ENCODE results near the gene YPEL4. TPM values are rescaled to one million over a fixed set of nuclear protein-coding genes. Genes with fewer than 3 reads are reported as not detected.

YPEL4 gene
- total RNA-seq, 1 donor from 2014 or later, result 0.48 TPM

GRCh38 chr11:57624864-57625263 is 24.8 kb downstream of the YPEL4 start:
- Mint-ChIP-seq H3K27me3 (no peaks in the 10 kb centered on the region), H3K4me3 (no peak overlapping the region), H3K27ac (no peak overlapping the region), H3K9me3 (peaks cover 4% of the 10 kb centered on the region), H3K36me3 (peaks cover 6% of the 10 kb centered on the region), H3K4me1 (ENCODE audit: unreplicated experiment) (peaks cover 18% of the 10 kb centered on the region)
- TF ChIP-seq, protein P1, sequence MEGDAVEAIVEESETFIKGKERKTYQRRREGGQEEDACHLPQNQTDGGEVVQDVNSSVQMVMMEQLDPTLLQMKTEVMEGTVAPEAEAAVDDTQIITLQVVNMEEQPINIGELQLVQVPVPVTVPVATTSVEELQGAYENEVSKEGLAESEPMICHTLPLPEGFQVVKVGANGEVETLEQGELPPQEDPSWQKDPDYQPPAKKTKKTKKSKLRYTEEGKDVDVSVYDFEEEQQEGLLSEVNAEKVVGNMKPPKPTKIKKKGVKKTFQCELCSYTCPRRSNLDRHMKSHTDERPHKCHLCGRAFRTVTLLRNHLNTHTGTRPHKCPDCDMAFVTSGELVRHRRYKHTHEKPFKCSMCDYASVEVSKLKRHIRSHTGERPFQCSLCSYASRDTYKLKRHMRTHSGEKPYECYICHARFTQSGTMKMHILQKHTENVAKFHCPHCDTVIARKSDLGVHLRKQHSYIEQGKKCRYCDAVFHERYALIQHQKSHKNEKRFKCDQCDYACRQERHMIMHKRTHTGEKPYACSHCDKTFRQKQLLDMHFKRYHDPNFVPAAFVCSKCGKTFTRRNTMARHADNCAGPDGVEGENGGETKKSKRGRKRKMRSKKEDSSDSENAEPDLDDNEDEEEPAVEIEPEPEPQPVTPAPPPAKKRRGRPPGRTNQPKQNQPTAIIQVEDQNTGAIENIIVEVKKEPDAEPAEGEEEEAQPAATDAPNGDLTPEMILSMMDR (conservative IDR thresholded peaks at IDR 0.05), result no peak
- no peak for DNase-seq (ENCODE audit: extremely low spot score, unreplicated experiment)

- DNase-seq (ENCODE audit: extremely low spot score, unreplicated experiment), result no peak
- no peak overlapping the region for H3K4me3 Mint-ChIP-seq
- peaks cover 6% of the 10 kb centered on the region for H3K4me1 Mint-ChIP-seq (ENCODE audit: unreplicated experiment)
- H3K27me3 Mint-ChIP-seq, result no peaks in the 10 kb centered on the region
- H3K9me3 Mint-ChIP-seq, result no peaks in the 10 kb centered on the region
- no peak overlapping the region for H3K27ac Mint-ChIP-seq
- peaks cover 6% of the 10 kb centered on the region for H3K36me3 Mint-ChIP-seq
- TF ChIP-seq, protein P1 (conservative IDR thresholded peaks at IDR 0.05), result no peak
These were observed 27.4 kb downstream of the YPEL4 start for GRCh38 chr11:57622263-57622662.

GRCh38 chr11:57620467-57620866 is 29.2 kb downstream of the YPEL4 start:
- TF ChIP-seq, protein P1 (conservative IDR thresholded peaks at IDR 0.05), result no peak
- Mint-ChIP-seq H3K27ac (no peak overlapping the region), H3K4me3 (no peak overlapping the region), H3K9me3 (no peaks in the 10 kb centered on the region), H3K4me1 (ENCODE audit: unreplicated experiment) (peaks cover 10% of the 10 kb centered on the region), H3K36me3 (peaks cover 12% of the 10 kb centered on the region), H3K27me3 (no peaks in the 10 kb centered on the region)
- DNase-seq (ENCODE audit: extremely low spot score, unreplicated experiment), result no peak

GRCh38 chr11:57619331-57619730 is 30.4 kb downstream of the YPEL4 start:
- Mint-ChIP-seq H3K27me3 (no peaks in the 10 kb centered on the region), H3K27ac (no peak overlapping the region), H3K4me1 (ENCODE audit: unreplicated experiment) (peaks cover 10% of the 10 kb centered on the region), H3K36me3 (peaks cover 19% of the 10 kb centered on the region), H3K9me3 (no peaks in the 10 kb centered on the region), H3K4me3 (no peak overlapping the region)
- no peak for DNase-seq (ENCODE audit: extremely low spot score, unreplicated experiment)
- TF ChIP-seq, protein P1 (conservative IDR thresholded peaks at IDR 0.05), result peak; percentile 56

- Mint-ChIP-seq H3K4me1 (ENCODE audit: unreplicated experiment) (peaks cover 10% of the 10 kb centered on the region), H3K27me3 (no peaks in the 10 kb centered on the region), H3K36me3 (peaks cover 22% of the 10 kb centered on the region), H3K27ac (no peak overlapping the region), H3K4me3 (no peak overlapping the region), H3K9me3 (no peaks in the 10 kb centered on the region)
- no peak for DNase-seq (ENCODE audit: extremely low spot score, unreplicated experiment)
- TF ChIP-seq, protein P1 (conservative IDR thresholded peaks at IDR 0.05), result no peak
These were observed 31.3 kb downstream of the YPEL4 start for GRCh38 chr11:57618438-57618837.

DNA sequence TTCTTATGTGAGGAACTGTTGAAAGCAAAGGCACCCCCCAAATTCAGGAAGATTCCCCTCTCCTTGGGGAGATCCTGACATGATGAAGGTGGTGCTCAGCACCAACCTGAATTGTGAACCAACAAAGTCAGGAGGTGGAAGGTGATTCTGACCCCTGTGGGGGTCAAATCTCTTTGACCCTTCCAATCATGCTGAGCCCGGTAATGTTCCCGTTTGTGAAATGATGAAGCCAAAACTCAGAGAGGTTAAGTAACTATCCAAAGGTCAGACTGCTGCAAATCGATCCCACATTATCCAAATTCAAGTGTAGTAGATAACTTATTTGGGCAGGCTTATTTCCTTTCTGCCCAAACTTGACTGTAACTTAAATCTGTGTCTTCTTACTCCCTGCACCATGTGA is 33.1 kb downstream of the YPEL4 start:
- DNase-seq (ENCODE audit: extremely low spot score, unreplicated experiment), result no peak
- H3K4me1 Mint-ChIP-seq (ENCODE audit: unreplicated experiment), result peaks cover 4% of the 10 kb centered on the region
- H3K9me3 Mint-ChIP-seq, result no peaks in the 10 kb centered on the region
- TF ChIP-seq, protein P1 (conservative IDR thresholded peaks at IDR 0.05), result no peak
- H3K27ac Mint-ChIP-seq, result no peak overlapping the region
- no peaks in the 10 kb centered on the region for H3K27me3 Mint-ChIP-seq
- H3K36me3 Mint-ChIP-seq, result peaks cover 21% of the 10 kb centered on the region
- H3K4me3 Mint-ChIP-seq, result no peak overlapping the region

All from type B pancreatic cell (in vitro differentiated cells).